GM23338 (cell line): Measurements from ENCODE around the gene RUNX1.

Experiments used
- EZH2 ChIP-seq: fragments of 200-600 bp; sonication (generic); IDR thresholded peaks from one replicate; pipeline ENCODE4 v1.8.0; 2017; ENCODE audit warnings: antibody characterized with exemption, mild to moderate bottlenecking, low read depth; ENCODE audit not compliant: unreplicated experiment
- EZH2phosphoT487 ChIP-seq: fragments of 200-600 bp; sonication (generic); IDR thresholded peaks from one replicate; pipeline ENCODE4 v1.8.1; 2018; ENCODE audit warnings: antibody characterized with exemption; ENCODE audit not compliant: unreplicated experiment
- JUNB ChIP-seq: IDR thresholded peaks from one replicate; pipeline ENCODE4 v1.6.1; 2016; ENCODE audit warnings: antibody characterized with exemption; ENCODE audit not compliant: unreplicated experiment
- NANOG ChIP-seq: IDR thresholded peaks from 2 replicates; pipeline ENCODE4 v1.6.1; 2016; ENCODE audit warnings: antibody characterized with exemption, borderline replicate concordance
- POLR2AphosphoS5 ChIP-seq: IDR thresholded peaks from 2 replicates; pipeline ENCODE4 v1.6.1; 2016; ENCODE audit warnings: antibody characterized with exemption, low read depth
- STAT1 ChIP-seq: IDR thresholded peaks from one replicate; pipeline ENCODE4 v1.6.1; 2016; ENCODE audit warnings: antibody characterized with exemption; ENCODE audit not compliant: unreplicated experiment
- TF ChIP-seq, protein P1 (sequence below): IDR thresholded peaks from one replicate; pipeline ENCODE4 v1.6.1; 2018; ENCODE audit warnings: antibody characterized with exemption; ENCODE audit not compliant: unreplicated experiment
- TF ChIP-seq, protein P2 (sequence below), 2 experiments: fragments of 200-600 bp in 1 of 2; sonication (generic) in 1 of 2; conservative IDR thresholded peaks; 2 replicates each; pipeline versions ENCODE4 v1.5.1 to v1.6.1; 2016 to 2017; ENCODE audit warnings: antibody characterized with exemption in 2 of 2, low read depth in 2 of 2, mild to moderate bottlenecking in 2 of 2, moderate library complexity in 1 of 2
- TF ChIP-seq, protein P3 (sequence below): fragments of 250-450 bp; sonication (Bioruptor Pico); IDR thresholded peaks from 2 replicates; pipeline ENCODE4 v1.5.0; 2020; ENCODE audit warnings: mild to moderate bottlenecking, moderate library complexity

DNA sequence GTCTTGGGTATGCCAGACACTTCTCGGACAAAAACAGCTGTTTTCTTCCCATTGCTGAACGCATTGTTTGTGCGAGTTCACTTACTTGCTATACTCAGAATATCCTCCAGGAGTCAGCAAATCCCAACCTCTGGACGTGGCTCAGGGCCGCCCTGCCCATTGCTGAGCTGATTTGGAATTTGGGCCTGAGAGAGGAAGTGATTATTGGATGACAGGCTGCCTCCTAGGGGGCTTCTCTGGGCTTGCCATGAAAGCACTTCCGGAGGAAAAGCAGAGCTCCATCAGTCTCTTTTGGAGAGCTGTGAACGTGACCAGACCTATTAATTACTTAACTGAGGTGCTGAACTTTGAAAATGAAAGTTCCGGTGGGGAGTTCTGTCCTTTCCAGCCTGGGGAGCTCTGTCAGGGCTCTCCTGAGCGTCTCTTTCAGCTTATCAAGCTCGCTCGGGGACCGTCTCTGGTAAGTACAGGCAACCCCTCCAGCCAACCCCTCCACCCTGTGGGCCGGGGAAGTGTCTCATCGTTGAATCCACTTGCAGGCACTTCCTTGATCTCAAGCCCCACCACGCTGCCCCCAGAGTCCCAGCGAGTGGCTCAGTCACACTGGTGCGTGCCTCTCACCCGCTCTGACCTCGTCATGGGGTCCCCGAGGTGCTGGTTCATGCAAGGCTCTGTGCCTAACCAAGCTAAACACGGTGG, 303.4 kb downstream of the RUNX1 start:
- TF ChIP-seq POLR2AphosphoS5 (no peak), NANOG (no peak), STAT1 (no peak), EZH2phosphoT487 (no peak), EZH2 (no peak), JUNB (no peak)
- TF ChIP-seq, protein P1, sequence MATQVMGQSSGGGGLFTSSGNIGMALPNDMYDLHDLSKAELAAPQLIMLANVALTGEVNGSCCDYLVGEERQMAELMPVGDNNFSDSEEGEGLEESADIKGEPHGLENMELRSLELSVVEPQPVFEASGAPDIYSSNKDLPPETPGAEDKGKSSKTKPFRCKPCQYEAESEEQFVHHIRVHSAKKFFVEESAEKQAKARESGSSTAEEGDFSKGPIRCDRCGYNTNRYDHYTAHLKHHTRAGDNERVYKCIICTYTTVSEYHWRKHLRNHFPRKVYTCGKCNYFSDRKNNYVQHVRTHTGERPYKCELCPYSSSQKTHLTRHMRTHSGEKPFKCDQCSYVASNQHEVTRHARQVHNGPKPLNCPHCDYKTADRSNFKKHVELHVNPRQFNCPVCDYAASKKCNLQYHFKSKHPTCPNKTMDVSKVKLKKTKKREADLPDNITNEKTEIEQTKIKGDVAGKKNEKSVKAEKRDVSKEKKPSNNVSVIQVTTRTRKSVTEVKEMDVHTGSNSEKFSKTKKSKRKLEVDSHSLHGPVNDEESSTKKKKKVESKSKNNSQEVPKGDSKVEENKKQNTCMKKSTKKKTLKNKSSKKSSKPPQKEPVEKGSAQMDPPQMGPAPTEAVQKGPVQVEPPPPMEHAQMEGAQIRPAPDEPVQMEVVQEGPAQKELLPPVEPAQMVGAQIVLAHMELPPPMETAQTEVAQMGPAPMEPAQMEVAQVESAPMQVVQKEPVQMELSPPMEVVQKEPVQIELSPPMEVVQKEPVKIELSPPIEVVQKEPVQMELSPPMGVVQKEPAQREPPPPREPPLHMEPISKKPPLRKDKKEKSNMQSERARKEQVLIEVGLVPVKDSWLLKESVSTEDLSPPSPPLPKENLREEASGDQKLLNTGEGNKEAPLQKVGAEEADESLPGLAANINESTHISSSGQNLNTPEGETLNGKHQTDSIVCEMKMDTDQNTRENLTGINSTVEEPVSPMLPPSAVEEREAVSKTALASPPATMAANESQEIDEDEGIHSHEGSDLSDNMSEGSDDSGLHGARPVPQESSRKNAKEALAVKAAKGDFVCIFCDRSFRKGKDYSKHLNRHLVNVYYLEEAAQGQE, result no peak
- TF ChIP-seq, protein P2, sequence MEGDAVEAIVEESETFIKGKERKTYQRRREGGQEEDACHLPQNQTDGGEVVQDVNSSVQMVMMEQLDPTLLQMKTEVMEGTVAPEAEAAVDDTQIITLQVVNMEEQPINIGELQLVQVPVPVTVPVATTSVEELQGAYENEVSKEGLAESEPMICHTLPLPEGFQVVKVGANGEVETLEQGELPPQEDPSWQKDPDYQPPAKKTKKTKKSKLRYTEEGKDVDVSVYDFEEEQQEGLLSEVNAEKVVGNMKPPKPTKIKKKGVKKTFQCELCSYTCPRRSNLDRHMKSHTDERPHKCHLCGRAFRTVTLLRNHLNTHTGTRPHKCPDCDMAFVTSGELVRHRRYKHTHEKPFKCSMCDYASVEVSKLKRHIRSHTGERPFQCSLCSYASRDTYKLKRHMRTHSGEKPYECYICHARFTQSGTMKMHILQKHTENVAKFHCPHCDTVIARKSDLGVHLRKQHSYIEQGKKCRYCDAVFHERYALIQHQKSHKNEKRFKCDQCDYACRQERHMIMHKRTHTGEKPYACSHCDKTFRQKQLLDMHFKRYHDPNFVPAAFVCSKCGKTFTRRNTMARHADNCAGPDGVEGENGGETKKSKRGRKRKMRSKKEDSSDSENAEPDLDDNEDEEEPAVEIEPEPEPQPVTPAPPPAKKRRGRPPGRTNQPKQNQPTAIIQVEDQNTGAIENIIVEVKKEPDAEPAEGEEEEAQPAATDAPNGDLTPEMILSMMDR (conservative IDR thresholded peaks at IDR 0.05; ENCODE audit: low read depth in 2 of 2), result peak; percentile 87 to 91
- TF ChIP-seq, protein P3, sequence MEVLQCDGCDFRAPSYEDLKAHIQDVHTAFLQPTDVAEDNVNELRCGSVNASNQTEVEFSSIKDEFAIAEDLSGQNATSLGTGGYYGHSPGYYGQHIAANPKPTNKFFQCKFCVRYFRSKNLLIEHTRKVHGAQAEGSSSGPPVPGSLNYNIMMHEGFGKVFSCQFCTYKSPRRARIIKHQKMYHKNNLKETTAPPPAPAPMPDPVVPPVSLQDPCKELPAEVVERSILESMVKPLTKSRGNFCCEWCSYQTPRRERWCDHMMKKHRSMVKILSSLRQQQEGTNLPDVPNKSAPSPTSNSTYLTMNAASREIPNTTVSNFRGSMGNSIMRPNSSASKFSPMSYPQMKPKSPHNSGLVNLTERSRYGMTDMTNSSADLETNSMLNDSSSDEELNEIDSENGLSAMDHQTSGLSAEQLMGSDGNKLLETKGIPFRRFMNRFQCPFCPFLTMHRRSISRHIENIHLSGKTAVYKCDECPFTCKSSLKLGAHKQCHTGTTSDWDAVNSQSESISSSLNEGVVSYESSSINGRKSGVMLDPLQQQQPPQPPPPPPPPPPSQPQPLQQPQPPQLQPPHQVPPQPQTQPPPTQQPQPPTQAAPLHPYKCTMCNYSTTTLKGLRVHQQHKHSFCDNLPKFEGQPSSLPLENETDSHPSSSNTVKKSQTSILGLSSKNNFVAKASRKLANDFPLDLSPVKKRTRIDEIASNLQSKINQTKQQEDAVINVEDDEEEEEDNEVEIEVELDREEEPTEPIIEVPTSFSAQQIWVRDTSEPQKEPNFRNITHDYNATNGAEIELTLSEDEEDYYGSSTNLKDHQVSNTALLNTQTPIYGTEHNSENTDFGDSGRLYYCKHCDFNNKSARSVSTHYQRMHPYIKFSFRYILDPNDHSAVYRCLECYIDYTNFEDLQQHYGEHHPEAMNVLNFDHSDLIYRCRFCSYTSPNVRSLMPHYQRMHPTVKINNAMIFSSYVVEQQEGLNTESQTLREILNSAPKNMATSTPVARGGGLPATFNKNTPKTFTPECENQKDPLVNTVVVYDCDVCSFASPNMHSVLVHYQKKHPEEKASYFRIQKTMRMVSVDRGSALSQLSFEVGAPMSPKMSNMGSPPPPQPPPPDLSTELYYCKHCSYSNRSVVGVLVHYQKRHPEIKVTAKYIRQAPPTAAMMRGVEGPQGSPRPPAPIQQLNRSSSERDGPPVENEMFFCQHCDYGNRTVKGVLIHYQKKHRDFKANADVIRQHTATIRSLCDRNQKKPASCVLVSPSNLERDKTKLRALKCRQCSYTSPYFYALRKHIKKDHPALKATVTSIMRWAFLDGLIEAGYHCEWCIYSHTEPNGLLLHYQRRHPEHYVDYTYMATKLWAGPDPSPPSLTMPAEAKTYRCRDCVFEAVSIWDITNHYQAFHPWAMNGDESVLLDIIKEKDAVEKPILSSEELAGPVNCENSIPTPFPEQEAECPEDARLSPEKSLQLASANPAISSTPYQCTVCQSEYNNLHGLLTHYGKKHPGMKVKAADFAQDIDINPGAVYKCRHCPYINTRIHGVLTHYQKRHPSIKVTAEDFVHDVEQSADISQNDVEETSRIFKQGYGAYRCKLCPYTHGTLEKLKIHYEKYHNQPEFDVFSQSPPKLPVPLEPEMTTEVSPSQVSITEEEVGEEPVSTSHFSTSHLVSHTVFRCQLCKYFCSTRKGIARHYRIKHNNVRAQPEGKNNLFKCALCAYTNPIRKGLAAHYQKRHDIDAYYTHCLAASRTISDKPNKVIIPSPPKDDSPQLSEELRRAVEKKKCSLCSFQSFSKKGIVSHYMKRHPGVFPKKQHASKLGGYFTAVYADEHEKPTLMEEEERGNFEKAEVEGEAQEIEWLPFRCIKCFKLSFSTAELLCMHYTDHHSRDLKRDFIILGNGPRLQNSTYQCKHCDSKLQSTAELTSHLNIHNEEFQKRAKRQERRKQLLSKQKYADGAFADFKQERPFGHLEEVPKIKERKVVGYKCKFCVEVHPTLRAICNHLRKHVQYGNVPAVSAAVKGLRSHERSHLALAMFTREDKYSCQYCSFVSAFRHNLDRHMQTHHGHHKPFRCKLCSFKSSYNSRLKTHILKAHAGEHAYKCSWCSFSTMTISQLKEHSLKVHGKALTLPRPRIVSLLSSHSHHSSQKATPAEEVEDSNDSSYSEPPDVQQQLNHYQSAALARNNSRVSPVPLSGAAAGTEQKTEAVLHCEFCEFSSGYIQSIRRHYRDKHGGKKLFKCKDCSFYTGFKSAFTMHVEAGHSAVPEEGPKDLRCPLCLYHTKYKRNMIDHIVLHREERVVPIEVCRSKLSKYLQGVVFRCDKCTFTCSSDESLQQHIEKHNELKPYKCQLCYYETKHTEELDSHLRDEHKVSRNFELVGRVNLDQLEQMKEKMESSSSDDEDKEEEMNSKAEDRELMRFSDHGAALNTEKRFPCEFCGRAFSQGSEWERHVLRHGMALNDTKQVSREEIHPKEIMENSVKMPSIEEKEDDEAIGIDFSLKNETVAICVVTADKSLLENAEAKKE (CRISPR knock-in tag), result no peak
